ENCODE measurements around the gene ZNF615.
"Not testable (repeated sequence)": the region's sequence is repeated elsewhere in the genome, so short reads cannot be mapped to it uniquely, and the experiment has no call there.

Gene ZNF615

DNA sequence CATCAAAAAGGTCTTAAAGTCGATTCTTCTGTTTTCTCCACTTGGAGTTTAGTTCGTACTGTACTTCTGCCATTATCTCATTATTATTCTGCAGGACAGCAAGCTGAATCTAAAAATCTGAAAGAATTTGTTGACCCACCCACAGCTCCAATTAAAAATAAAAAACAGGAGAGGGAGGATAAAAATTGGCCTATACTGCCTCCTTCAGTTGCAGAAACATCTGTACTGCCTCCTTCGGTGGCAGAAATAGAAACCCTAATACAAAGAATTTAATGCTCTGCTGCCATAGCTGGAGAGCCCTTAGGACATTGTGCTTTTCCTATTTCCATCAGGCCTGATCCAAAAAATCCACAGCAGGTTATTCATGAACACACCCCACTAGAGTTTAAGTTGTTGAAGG, 31.2 kb downstream of the ZNF615 start:
- FAIRE-seq (no peak), DNase-seq (ENCODE audit: insufficient read length) (no peak)
- no peak for TF ChIP-seq POLR2AphosphoS5 (IDR thresholded peaks at IDR 0.05; ENCODE audit: low read depth, low read length)
- TF ChIP-seq POLR2A (IDR thresholded peaks at IDR 0.05; ENCODE audit: low read depth, low read length), result no peak
- no peak for TF ChIP-seq TAF1 (IDR thresholded peaks at IDR 0.05; ENCODE audit: borderline replicate concordance, low read depth, low read length)

DNA sequence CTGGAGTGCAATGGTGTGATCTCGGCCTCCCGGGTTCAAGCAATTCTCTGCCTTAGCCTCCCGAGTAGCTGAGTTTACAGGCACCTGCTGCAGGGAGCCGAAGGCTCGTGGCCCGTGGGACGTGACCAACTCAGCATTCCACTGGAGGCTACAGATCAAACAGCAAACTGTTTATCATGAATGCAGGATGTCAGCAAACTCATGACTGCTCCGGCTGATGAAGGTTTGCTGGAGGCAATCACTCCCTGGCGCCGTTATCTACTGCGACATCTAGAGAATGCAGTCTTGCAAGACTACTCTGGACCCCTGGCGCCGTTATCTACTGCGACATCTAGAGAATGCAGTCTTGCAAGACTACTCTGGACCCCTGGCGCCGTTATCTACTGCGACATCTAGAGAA, 32.2 kb downstream of the ZNF615 start:
- not testable (repeated sequence) for DNase-seq (ENCODE audit: insufficient read length); FAIRE-seq

DNA sequence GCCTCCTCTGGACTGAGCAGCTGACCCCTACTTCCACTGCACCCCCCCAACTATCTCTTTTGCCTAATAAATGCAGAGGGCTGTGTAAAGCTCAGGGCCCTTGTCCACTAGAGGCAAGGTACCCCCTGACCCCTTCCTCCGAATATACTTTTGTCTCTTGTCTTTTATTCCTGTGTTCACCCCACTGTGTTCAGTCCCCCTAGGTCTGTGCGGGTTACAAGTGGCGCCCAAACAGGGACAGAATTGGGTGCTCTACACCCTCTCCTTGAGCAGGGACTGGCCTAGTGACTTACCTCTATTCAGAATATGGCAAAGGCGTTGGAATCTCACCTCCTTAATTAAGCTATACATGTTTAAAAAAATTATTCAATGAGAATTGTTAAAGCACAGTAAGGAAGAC, 36.4 kb downstream of the ZNF615 start:
- no peak for TF ChIP-seq POLR2AphosphoS5 (IDR thresholded peaks at IDR 0.05; ENCODE audit: low read depth, low read length)
- DNase-seq (ENCODE audit: insufficient read length), result no peak
- FAIRE-seq, result no peak

DNA sequence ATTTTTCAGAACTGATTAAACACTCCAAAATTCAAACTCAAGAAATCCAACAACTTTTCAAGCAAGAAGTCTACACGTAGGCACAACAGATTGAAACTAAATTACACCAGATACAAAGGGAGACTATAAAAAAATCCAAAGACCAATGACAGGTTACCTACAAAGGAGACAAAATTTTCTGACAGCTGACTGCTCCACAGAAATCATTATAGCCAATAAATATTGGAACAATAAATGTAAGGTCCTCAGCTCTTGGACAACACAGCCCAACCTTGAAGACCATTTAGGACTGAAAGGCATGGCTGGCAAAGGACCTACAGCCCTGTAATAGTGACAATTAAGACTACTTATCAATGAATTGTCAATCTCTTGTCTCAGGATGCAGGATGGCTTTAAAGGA, 37.3 kb downstream of the ZNF615 start:
- no peak for FAIRE-seq
- DNase-seq (ENCODE audit: insufficient read length), result no peak
- TF ChIP-seq TAF1 (IDR thresholded peaks at IDR 0.05; ENCODE audit: borderline replicate concordance, low read depth, low read length) (no peak), POLR2AphosphoS5 (IDR thresholded peaks at IDR 0.05; ENCODE audit: low read depth, low read length) (no peak), POLR2A (IDR thresholded peaks at IDR 0.05; ENCODE audit: low read depth, low read length) (no peak)

DNA sequence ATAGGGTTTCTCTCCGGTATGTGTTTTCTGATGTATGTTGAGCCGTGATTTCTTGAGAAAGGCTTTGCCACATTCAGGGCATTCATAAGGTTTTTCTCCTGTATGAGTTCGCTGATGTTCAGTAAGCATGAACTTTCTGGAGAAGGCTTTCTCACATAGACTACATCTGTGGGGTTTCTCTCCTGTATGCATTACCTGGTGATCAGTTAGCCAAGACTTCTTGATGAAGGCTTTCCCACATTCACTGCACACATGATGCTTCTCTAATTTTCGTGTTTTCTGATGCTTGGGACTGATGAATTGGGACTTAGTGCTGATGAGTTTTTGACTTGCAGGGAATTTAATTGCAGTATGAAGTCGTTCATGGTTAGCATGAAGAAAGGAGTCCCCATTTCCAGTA, 42.4 kb downstream of the ZNF615 start:
- FAIRE-seq (no peak), DNase-seq (ENCODE audit: insufficient read length) (no peak)
- TF ChIP-seq TAF1 (IDR thresholded peaks at IDR 0.05; ENCODE audit: borderline replicate concordance, low read depth, low read length) (no peak), POLR2A (IDR thresholded peaks at IDR 0.05; ENCODE audit: low read depth, low read length) (no peak), POLR2AphosphoS5 (IDR thresholded peaks at IDR 0.05; ENCODE audit: low read depth, low read length) (no peak)

DNA sequence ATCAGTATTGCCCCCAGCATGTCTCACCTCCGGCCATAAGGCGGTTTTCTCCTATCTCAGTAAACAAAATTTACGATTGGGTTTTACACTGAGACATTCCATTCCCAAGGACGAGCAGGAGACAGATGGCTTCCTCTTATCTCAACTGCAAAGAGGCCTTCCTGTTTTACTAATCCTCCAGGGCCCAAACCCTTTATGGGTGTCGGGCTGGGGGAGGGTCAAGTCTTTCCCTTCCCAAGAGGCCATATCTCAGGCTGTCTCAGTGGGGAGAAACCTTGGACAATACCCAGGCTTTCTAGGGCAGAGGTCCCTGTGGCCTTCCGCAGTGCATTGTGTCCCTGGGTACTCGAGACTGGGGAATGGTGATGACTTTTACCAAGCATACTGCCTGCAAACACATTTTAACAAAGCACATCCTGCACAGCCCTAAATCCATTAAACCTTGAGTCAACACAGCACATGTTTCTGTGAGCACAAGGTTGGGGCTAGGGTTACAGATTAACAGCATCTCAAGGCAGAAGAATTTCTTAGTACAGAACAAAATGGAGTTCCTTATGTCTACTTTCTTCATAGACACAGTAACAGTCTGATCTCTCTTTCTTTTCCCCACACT, 47.3 kb downstream of the ZNF615 start:
- FAIRE-seq, result not testable (repeated sequence)

DNA sequence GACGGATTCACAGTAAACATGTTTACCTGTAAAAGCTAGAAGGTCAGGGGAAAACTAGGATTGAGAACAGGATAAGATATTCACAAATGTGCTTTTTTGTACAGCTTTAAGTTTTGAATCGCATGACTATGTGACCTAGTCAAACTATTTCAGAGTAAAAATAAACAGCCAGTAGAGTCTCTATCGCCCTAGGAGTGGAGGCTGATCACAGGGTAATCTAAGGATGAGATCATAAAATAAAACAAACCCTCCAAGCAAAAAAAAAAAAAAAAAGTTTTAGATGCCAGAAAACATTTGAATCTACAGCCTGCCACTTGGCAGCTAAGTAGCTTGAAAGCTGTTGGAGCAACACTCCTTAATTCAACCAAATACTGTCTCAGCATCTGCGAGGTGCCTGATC, 48.2 kb downstream of the ZNF615 start:
- DNase-seq (ENCODE audit: insufficient read length) (no peak), FAIRE-seq (no peak)
- TF ChIP-seq TAF1 (IDR thresholded peaks at IDR 0.05; ENCODE audit: borderline replicate concordance, low read depth, low read length) (no peak), POLR2A (IDR thresholded peaks at IDR 0.05; ENCODE audit: low read depth, low read length) (no peak)

More for the DNA sequence above, 47.3 kb downstream of the ZNF615 start:
- DNase-seq (ENCODE audit: insufficient read length), result not testable (repeated sequence)

DNA sequence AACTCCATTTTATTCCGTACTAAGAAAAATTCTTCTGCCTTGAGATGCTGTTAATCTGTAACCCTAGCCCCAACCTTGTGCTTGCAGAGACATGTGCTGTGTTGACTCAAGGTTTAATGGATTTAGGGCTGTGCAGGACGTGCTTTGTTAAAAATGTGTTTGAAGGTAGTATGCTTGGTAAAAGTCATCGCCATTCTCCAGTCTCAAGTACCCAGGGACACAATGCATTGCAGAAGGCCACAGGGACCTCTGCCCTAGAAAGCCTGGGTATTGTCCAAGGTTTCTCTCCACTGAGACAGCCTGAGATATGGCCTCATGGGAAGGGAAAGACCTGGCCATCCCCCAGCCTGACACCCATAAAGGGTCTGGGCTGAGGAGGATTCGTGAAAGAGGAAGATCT, 50.2 kb downstream of the ZNF615 start:
- FAIRE-seq; DNase-seq (ENCODE audit: insufficient read length): not testable (repeated sequence)

DNA sequence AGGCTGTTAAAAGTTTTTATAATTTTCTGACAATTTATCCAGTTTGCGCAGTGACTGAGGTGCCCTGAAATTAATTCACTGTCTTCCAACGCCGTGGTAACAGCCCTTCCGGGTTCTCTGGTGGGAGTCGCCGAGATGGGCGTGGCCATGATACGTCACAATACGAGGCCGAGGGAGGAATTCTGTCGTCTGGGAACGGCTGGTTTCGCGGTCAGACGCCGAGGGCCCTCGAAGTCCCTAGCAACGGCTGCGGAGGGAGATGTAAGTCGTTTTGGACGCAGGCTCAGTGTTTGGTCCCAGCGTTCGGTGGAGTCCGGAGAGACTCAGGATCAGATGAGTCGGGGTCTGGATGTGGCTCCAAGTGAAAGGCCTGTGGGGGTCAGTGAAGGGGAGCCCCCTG, 59.0 kb downstream of the ZNF615 start:
- no peak for FAIRE-seq

DNA sequence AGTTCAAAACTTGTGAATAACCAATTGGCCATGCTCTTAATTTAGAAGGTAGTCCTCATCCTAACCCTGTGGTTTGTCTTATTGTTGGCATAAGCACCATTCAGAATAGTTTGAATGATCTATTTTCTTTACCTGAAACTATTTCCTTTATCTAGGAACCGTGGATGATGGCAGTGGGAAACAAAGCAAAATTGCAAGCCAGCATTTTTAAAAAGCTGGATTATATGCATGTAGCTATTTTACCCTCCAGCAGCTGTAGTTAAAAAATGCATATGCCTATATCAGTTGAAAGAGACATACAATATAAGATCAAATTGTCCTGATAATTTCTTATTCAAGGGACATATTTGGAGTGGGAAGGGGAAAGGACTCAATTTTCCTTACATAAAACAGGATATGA, 61.4 kb downstream of the ZNF615 start:
- FAIRE-seq, result no peak
- no peak for DNase-seq (ENCODE audit: insufficient read length)
- TF ChIP-seq POLR2AphosphoS5 (IDR thresholded peaks at IDR 0.05; ENCODE audit: low read depth, low read length) (no peak), TAF1 (IDR thresholded peaks at IDR 0.05; ENCODE audit: borderline replicate concordance, low read depth, low read length) (no peak), POLR2A (IDR thresholded peaks at IDR 0.05; ENCODE audit: low read depth, low read length) (no peak)

More for the DNA sequence above, 59.0 kb downstream of the ZNF615 start:
- DNase-seq (ENCODE audit: insufficient read length), result no peak
- no peak for TF ChIP-seq POLR2AphosphoS5 (IDR thresholded peaks at IDR 0.05; ENCODE audit: low read depth, low read length)
- TF ChIP-seq TAF1 (IDR thresholded peaks at IDR 0.05; ENCODE audit: borderline replicate concordance, low read depth, low read length), result no peak
- no peak for TF ChIP-seq POLR2A (IDR thresholded peaks at IDR 0.05; ENCODE audit: low read depth, low read length)

DNA sequence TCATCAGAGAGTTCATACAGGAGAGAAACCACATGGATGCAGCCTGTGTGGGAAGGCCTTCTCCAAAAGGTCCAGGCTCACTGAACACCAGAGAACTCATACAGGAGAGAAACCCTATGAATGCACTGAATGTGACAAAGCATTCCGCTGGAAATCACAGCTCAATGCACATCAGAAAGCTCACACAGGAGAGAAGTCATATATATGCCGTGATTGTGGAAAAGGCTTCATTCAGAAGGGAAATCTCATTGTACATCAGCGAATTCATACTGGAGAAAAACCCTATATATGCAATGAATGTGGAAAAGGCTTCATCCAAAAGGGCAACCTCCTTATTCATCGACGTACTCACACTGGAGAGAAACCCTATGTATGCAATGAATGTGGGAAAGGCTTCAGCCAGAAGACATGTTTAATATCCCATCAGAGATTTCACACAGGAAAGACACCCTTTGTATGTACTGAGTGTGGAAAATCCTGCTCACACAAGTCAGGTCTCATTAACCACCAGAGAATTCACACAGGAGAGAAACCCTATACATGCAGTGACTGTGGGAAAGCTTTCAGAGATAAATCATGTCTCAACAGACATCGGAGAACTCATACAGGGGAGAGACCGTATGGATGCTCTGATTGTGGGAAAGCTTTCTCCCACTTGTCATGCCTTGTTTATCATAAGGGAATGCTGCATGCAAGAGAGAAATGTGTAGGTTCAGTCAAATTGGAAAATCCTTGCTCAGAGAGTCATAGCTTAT, 63.0 kb downstream of the ZNF615 start:
- no peak for TF ChIP-seq TAF1 (IDR thresholded peaks at IDR 0.05; ENCODE audit: borderline replicate concordance, low read depth, low read length)
- TF ChIP-seq POLR2A (IDR thresholded peaks at IDR 0.05; ENCODE audit: low read depth, low read length), result no peak
- TF ChIP-seq POLR2AphosphoS5 (IDR thresholded peaks at IDR 0.05; ENCODE audit: low read depth, low read length), result no peak
- DNase-seq (ENCODE audit: insufficient read length) (no peak), FAIRE-seq (no peak)

Measured in GM12892 (cell line).